DMS 273 (cell line): ENCODE measurements around the gene NAV2.
"Not testable (repeated sequence)": the region's sequence is repeated elsewhere in the genome, so short reads cannot be mapped to it uniquely, and the experiment has no call there.

Experiments used
- DNase-seq: peaks from one replicate; lab custom pipeline; 2025; ENCODE audit not compliant: unreplicated experiment; lab: John Stamatoyannopoulos, UW

NAV2 gene

DNA sequence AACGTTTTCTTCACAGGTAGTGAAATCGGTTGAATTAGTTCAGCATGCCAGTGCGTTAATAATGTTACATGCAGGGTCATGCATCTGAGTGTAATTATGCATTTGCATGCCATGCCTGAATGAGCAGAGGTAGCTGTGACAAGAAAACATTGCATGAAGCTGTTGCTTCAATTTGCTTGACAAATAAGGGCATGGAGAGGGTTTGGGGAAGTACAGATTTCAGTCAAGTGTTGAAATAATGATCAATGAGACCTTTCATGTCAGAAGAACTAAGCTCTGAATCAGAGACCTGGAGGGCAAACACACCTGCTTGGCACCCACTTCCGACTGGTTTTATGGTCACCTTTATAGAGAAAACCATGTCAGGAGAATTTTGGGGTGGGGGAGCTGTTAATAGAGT, 226.2 kb downstream of the NAV2 start:
- no peak for DNase-seq

DNA sequence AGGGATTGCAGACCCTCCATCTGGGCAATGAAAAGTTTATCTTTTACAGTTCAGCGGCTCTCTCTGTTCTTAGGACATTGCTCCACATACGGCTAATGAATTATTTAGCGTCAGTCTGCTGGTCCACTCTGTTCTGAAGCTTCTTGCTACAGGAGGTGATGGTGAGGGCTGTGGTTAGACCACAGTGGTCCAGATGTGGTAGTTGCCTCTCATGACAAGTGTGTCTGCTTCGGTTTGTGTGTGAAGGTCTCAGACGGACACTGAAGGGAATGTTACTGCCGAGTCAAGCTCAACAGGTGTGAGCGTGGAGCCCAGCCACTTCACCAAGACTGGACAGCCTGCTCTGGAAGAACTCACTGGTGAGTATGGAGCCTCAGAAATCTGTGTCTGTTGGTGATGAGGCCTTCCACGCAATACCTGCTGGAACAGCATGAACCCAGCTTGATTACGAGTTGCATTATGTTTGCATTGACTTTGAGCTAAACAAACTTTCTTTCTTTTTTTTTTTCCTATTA, 226.8 kb downstream of the NAV2 start:
- DNase-seq = no peak

DNA sequence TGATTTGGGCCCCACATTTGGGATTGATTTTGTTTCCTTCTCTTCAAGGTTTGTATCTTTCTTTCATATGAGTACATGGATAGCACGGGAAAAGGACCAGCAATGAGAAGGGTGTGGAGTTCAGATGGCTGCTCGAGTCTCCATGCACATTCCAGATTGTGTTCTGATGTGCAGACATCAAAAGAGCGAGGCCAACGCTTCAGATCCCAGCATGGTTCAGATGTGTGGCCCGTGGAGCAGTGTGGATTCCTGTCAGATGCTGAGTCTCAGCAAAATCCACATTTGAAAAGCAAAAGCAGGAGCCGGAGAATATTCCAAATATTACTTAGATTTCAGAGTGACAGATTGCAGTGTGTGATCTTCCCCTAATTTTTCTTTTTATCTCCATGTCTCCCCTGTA, 228.2 kb downstream of the NAV2 start:
- DNase-seq = no peak

DNA sequence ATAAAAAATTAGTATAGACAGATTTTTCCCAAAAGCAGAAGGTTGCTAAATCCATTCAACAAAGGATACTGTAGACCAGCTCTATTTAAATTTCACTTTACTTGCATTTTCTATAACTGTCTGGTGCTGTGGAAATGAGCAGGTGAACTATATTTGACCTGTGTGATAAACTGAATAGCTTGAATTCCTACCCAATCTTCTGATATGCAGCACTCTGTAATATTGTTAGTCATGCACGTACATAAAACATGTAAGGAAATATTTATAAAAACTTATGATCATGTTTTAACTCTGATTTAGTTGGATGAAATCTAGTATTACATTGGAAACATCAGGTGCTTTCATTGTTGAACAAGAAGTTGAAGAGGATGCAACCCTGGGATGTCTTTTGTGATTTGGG, 234.0 kb downstream of the NAV2 start:
- no peak for DNase-seq

DNA sequence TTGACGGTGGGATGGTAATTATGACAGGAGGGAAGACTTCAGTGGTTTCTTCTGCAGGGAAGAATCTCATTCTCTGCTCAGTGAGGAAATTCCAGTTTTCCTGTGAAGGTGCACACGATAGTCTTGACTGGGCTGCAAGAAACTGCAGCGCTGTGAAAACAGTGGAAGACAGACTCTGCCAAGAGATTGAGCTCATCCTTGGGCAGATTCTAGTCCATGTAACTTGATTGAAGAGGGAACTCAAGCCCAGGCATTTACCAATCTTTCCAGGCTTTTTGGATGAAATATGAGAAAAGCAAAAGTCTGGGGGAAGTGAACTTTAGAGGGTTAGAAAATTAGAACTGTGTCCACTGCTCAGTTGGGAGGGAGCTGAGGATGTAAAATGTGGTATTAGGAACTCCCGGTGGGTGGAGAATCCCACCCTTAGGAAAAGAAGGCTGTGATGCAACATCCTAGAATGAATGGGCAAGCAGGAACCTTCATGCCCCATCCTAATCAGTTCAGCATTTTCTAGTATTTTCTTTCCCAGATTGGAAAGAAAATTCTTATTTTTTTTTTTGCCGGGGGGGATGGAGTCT, 235.0 kb downstream of the NAV2 start:
- DNase-seq = no peak

DNA sequence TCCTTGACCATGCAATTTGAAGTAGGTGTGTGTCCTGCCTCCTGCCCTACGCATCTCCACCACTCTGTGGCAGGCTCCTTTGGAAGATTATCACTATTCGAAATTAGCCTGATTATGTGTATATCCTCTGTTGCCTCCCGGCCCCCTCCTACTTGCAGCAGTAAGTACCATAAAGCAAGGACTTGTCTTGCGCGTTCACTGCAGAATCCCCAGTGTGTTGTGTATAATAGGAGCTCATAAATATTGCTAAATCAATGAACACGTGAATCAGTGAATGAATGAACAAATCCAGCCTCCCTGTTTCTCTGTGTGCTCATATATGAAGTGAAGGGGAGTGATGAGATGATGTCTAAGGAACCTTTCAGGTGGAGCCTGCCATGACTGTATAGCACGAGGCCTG, 237.0 kb downstream of the NAV2 start:
- no peak for DNase-seq

DNA sequence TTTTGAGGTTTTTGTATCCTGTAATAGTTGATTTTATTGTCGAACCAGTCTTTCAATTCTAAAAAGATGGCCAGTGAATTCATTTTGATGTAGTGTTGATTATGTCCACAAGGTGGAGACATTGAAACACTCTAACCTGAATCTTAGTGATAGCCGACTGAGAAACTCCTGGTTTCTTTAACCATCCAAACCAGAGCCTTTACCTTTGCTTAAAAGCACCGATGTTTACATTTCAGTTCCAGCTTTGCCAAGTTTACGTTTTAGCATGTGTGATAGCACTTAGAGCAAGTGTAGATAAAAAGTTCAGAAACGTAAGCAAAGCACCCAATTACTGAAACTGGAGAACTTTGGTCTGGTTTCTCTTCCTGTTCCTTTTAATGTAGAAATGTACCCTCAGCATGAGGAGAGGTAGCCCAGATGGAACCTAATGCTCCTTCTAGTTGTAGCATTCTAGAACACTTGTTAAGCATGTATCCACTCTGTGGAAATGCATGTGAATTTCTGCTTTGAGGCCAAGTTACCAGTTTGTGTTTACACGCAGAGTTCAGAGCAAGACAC, 239.0 kb downstream of the NAV2 start:
- DNase-seq = peak; percentile 79

DNA sequence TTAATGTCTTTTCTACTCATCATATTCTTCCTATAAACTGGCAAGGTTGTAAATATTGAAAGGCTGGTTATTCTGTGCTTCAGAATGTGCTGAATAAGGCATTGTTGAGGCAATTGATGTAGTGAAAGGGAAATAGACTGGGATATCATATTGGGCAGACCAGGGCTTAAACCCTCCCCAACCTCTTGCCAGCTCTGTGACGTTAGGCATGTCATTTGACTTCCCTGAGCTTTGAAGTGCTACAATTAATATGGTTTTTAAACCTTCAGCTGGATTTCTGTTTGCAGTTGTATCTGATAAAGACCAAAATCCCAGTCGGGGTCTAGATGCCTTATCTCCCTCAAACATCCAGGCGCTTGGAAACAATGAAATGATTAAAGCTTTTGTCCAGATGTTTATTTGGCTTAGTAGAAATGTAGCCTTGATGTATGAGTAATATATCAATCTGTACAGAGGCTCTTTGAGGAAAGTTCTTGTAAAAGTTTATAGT, 239.5 kb downstream of the NAV2 start:
- peak; percentile 10 for DNase-seq

DNA sequence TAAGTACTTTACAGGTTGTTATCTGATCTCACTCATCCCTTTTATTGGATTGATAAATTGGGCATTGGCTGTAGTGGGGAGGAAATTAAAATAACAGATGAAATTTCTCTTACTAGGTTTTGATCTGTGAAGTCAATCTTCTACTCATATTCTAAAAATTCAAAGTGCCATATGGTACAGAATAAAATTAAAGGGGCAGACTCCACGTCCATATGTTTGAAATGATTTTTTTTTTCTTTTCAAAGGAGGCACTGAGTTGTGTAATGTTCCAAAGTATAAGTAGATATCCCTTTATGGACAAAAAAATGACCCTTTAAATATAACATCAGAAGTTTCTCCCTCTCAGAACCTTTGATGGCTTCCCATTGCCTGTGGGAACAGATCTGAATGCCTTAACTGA, 240.3 kb downstream of the NAV2 start:
- DNase-seq = peak; percentile 68

DNA sequence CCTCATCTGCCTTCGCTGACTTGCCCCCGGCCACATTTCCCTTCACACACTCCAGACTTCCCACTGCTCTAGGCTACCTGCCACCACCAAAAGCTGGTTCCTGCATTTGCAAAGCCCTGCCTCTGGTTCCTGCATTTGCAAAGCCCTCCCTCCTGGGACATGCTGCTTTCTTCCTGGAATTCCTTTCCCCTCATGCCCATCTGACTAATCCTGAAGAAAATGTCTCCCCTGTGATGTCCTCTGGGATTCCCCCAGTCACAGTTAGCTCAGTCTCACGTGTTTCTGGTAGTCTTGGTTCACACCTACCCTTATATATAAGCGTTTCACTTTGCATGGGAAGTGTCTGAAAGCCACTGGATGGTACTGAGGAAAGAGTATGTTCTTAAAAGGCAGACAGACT, 240.7 kb downstream of the NAV2 start:
- DNase-seq = peak; percentile 68

DNA sequence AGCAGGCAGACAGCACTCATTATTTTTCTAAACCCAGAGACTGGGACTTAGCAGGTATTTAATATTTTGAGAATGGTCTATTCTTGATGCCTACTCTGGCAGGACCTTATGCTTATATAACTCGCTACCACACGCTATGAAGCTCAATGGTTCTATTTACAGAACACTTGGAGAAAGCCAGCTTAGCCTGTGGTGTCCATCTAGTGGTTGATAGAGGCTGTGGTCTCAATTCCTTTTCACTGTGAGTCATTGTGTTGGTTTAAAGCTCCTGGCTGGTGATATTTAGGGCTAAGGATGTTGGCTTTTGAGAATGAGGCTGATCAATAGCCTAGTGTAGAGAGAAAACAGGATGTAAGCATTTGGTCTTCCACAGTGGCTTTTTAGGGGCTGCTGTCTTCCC, 241.3 kb downstream of the NAV2 start:
- DNase-seq = peak; percentile 57

DNA sequence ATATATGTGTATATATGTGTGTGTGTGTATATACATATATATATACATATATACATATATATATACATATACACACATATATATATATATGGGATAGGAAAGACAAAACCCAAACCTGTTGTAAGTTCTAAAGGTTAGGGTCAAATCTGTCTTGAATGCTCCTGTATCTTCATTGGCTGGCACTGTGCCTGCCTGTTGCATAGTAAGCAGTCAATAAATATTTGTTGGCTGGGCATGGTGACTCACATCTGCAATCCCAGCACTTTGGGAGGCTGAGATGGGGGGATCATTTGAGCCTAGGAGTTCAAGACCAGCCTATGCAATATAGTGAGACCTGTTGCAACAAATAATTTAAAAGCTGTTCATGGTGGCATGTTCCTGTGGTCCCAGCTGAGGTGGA, 242.3 kb downstream of the NAV2 start:
- DNase-seq = no peak

DNA sequence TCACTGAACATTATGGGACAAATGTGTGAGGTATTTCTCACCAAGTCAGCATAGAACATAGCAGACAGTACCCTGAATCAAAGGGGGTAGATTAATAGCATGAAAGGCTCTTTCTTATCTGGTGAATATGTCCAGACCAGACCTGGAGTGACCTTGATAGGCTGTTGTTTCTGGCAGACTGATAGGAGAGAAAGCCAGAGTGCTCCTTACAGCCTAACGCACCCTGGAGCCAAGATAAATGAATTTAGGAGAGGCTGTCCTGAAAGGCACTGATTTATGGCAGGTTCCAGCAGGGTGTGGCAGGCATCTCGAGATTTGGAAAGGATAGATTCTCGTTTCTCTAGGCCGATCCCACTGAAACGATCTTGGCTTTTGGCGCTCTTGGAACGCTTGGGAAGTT, 243.0 kb downstream of the NAV2 start:
- DNase-seq = no peak

DNA sequence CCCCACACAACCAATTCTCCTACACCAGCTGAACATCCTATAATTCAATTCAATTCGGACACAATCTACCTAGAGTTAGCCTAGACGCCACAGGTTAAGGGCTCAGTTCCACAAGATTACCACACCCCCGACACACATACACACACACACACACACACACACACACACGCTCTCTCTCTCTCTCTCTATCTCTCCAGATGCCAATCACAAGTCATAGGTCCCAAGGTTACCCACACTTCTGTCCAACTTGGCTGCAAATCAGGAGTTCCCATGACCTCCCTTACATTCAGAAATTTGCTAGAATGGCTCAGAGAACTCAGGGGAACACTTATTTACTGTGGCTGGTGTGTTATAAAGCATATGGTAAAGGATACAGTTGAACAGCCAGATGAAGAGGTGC, 243.6 kb downstream of the NAV2 start:
- no peak for DNase-seq

DNA sequence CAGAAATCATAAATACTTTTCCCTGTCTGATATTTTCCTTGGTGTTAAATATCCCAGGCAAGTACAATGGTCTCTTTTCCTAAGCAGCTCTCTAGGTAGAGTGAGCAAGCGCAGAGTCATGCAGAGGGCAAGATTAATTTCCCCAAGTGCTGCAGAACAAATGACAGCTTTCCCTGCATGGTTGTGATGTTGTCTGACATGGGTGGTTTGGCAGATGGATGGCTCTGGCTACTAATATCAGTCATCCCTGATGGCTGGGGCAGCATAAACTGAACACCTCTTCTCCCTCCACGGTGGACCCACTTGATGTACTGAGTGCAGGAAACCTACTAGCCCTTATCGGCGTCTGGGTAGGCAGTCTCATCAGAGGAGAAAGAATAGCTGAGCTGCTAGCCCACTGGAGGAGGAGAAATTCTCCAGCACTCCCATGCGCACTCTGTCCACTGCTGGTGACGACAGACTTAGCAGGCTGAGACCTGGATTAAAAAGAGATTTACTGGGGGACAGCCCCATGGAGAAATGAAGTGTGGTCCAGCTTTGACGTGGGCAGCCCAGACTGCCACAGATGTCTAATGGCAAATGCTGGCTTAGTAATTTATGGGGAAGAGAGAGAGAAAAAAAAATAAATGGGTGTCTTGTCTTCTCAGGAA, 244.8 kb downstream of the NAV2 start:
- no peak for DNase-seq

DNA sequence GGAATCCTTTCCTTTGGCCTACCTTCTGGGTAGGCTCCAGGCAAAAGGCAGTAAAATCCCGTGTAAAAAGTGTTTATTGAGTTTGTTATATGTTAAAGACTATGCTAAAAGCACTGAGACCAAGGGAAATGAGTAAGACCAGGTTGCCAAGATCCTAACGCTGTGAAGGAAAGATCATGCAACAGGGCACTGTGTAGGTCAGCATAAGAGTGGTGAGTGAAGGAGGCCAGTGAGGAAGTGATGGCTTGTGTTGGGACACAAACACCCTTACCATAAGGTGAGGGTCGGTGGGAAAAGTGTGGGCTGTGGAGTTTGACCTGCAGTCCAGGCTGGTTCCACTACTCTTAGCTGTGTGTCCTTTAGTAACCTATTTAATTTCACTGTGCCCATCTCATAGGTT, 245.6 kb downstream of the NAV2 start:
- no peak for DNase-seq

DNA sequence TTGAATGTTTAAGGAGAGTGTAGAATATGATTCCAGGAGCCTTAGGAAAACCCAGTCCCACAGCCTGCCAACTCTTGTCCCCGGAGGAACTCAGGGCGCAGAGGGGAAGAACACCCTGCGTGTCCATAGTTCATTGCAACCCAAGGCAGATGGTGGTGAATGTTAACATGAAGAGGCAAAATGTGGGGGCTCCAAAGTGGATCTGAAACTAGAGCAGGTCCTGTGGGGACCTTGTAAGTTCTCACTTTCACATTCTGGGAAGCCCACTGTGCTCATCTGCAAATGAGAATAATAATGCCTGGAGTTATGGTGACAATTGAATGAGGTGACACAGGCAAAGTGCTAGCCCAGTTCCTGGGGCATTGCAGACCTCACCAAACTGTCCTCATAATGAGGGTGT, 246.6 kb downstream of the NAV2 start:
- DNase-seq = peak; percentile 38

DNA sequence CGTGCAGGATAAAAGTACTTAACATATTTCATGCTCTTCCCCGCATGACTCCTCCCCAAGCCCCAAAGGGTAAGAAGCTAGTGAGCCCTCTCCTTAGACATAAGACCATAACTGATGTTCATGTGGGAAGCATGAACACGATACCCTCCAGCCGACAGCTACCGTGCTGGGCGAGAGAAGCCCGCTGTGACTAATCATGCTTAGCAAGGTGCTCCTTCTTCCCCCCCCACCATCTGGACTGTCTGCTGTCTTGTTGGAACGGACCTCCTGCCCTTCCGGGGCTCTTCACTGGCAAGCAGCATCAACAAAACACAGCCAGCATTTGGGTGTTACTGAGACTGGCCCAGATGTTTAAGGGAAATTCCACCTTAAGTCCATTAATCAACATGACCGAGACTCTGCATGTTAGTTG, 247.0 kb downstream of the NAV2 start:
- DNase-seq = peak; percentile 94

DNA sequence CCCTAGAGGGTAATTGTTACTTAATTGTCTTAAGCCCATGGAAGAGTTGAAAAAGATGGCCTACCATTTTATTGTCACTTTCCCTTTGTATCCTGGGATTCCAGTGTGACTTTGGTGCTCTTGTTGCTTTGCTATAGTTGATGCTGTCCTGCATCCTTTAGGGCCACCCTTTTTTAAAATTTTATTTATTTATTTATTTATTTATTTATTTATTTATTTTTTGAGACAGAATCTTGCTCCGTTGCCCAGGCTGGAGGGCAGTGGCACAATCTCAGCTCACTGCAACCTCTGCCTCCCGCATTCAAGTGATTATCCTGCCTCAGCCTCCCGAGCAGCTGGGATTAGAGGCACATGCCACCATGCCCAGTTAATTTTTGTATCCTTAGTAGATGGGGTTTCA, 247.8 kb downstream of the NAV2 start:
- not testable (repeated sequence) for DNase-seq

DNA sequence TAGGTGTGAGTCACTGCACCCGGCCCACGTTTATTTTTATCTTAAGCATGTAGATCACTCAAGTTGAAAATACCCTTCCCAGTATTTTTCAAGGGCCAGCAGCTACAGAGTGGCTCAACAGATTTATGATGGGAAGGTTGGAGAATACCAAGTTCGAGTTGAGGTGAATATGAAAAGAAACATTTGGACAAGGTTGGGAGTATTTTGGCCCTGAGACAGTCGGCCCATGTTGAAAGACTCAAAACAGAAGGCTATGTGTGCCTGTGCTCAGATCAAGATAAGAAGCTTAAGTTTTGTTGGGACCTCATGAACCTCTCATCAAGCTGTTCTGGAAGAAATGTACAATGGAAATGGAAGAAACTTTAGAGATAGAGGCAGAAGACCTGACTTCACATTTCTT, 248.6 kb downstream of the NAV2 start:
- no peak for DNase-seq

DNA sequence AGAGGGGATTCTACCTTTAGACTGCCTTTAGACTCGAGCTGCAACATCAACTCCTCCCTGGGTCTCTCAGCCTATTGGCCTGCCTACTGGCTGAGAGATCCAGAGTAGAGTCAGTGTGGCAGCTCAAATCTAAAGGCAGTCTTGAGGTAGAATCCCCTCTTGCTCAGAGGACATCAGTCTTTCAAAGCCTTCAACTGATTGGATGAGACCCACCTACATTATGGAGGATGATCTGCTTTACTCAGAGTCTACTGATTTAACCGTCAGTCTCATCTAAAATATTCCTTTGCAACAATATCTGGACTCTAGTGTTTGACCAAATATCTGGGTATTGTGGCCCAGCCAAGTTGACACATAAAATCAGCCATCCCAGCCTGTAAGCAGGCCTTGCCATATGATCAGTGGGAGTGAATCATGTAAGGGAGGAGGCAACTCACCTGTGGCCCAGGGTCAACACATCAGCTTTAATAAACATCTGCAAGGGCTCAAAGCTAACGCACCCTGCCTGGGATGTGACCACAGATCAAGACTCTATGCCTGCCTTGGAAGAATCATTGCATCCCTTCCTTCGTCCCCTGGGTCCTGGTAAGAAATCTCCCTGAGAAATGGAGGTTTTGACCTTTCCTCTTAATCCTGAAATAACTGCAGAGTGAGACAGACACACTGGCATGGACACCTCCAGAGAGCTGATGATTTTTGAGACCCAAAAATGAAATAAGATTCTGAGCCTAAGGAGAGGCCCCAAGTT, 249.6 kb downstream of the NAV2 start:
- no peak for DNase-seq

DNA sequence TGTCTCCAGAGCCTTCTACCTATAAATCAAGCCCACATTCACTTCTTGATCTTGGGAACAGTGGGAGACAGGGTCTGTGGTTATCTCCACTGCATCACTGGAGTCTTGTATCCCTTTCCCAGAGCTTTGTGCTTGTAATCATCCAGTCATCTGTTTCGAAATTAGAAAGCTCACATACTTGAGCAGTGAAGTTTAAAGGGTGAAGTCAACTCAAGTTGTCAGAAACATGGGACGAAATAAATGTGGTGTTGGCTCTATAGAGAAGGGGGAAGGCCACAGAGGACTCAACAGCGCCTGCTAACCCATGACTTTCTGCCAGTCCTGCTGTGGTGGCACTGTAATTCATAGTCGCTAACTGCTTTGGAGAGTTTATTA, 250.2 kb downstream of the NAV2 start:
- no peak for DNase-seq
